H9 (cell line): ENCODE data around the gene NKD2. TPM values are rescaled to one million over a fixed set of nuclear protein-coding genes. Genes with fewer than 3 reads are reported as not detected.

Experiments used
- DNase-seq: peaks from one replicate; pipeline ENCODE4 v3.0.0-alpha.2; 2017
- H2AFZ ChIP-seq: one replicate; pipeline ENCODE4 v1.6.1; 2013; ENCODE audit warnings: mild to moderate bottlenecking, low read length, control low read depth, moderate library complexity
- H2AK5ac ChIP-seq: 2 replicates; pipeline ENCODE4 v1.6.1; 2013; ENCODE audit warnings: low read length, control low read depth, mixed read lengths; ENCODE audit not compliant: insufficient read length
- H2BK120ac ChIP-seq: one replicate; pipeline ENCODE4 v1.6.1; 2013; ENCODE audit warnings: low read depth, mild to moderate bottlenecking, low read length, control low read depth, inconsistent platforms; ENCODE audit not compliant: poor library complexity, severe bottlenecking
- H2BK12ac ChIP-seq: 2 replicates; pipeline ENCODE4 v1.6.1; 2013; ENCODE audit warnings: low read length, control low read depth, mixed read lengths, low read depth; ENCODE audit not compliant: insufficient read length
- H2BK15ac ChIP-seq: 2 replicates; pipeline ENCODE4 v1.6.1; 2013; ENCODE audit warnings: low read depth, low read length, control low read depth
- H2BK20ac ChIP-seq: one replicate; pipeline ENCODE4 v1.6.1; 2013; ENCODE audit warnings: low read depth, mild to moderate bottlenecking, low read length, control low read depth, inconsistent platforms; ENCODE audit not compliant: poor library complexity, severe bottlenecking
- H2BK5ac ChIP-seq: 2 replicates; pipeline ENCODE4 v1.6.1; 2013; ENCODE audit warnings: low read length, control low read depth, mixed read lengths; ENCODE audit not compliant: insufficient read length
- H3K14ac ChIP-seq: 2 replicates; pipeline ENCODE4 v1.6.1; 2013; ENCODE audit warnings: low read length, control low read depth; ENCODE audit not compliant: insufficient read depth
- H3K18ac ChIP-seq: 2 replicates; pipeline ENCODE4 v1.6.1; 2013; ENCODE audit warnings: low read depth, mild to moderate bottlenecking, mixed read lengths, low read length, control low read depth; ENCODE audit not compliant: insufficient read length
- H3K23ac ChIP-seq: 2 replicates; pipeline ENCODE4 v1.6.1; 2013; ENCODE audit warnings: low read length, control low read depth, mixed read lengths, low read depth; ENCODE audit not compliant: insufficient read length
- H3K23me2 ChIP-seq: 2 replicates; pipeline ENCODE4 v1.6.1; 2013; ENCODE audit warnings: low read depth, mild to moderate bottlenecking, mixed read lengths, low read length, control low read depth; ENCODE audit not compliant: insufficient read length, poor library complexity, severe bottlenecking
- H3K27ac ChIP-seq: 2 replicates; pipeline ENCODE4 v1.5.1; 2013; ENCODE audit warnings: low read length, control low read depth, mixed read lengths, low read depth; ENCODE audit not compliant: insufficient read length
- H3K27me3 ChIP-seq: 2 replicates; pipeline ENCODE4 v1.6.1; 2013; ENCODE audit warnings: low read length, control low read depth, inconsistent platforms; ENCODE audit not compliant: insufficient read depth
- H3K4ac ChIP-seq: 2 replicates; pipeline ENCODE4 v1.6.1; 2013; ENCODE audit warnings: low read depth, mild to moderate bottlenecking, control low read depth, inconsistent platforms, low read length, moderate library complexity
- H3K4me1 ChIP-seq: 2 replicates; pipeline ENCODE4 v1.6.1; 2013; ENCODE audit warnings: low read length, control low read depth, inconsistent platforms; ENCODE audit not compliant: insufficient read depth
- H3K4me2 ChIP-seq: 2 replicates; pipeline ENCODE4 v1.6.1; 2013; ENCODE audit warnings: low read length, control low read depth, mixed read lengths; ENCODE audit not compliant: insufficient read length, insufficient read depth
- H3K56ac ChIP-seq: 2 replicates; pipeline ENCODE4 v1.6.1; 2013; ENCODE audit warnings: low read depth, mild to moderate bottlenecking, mixed read lengths, low read length, control low read depth; ENCODE audit not compliant: insufficient read length
- H3K79me1 ChIP-seq: 2 replicates; pipeline ENCODE4 v1.6.1; 2013; ENCODE audit warnings: low read depth, mild to moderate bottlenecking, moderate library complexity, low read length, control low read depth, inconsistent platforms; ENCODE audit not compliant: insufficient read depth, poor library complexity, severe bottlenecking
- H3K79me2 ChIP-seq: 2 replicates; pipeline ENCODE4 v1.6.1; 2013; ENCODE audit warnings: low read length, control low read depth, inconsistent platforms; ENCODE audit not compliant: insufficient read depth
- H3K9ac ChIP-seq: 2 replicates; pipeline ENCODE4 v1.6.1; 2013; ENCODE audit warnings: low read length, control low read depth, mixed read lengths; ENCODE audit not compliant: insufficient read length; ENCODE audit errors: extremely low read depth
- H3K9me3 ChIP-seq: one replicate; pipeline ENCODE4 v1.6.1; 2013; ENCODE audit warnings: low read depth, low read length, inconsistent platforms; ENCODE audit not compliant: control insufficient read depth
- H3T11ph ChIP-seq: one replicate; pipeline ENCODE4 v1.6.1; 2013; ENCODE audit warnings: mild to moderate bottlenecking, low read length, control low read depth, inconsistent platforms
- H4K20me1 ChIP-seq: one replicate; pipeline ENCODE4 v1.6.1; 2013; ENCODE audit not compliant: control insufficient read depth, insufficient read length, insufficient read depth
- H4K5ac ChIP-seq: 2 replicates; pipeline ENCODE4 v1.6.1; 2013; ENCODE audit warnings: low read depth, mild to moderate bottlenecking, mixed read lengths, low read length, control low read depth; ENCODE audit not compliant: insufficient read length
- H4K8ac ChIP-seq: replicated peaks from 2 replicates; pipeline ENCODE4 v1.6.1; 2013; ENCODE audit warnings: low read length, control low read depth, mixed read lengths, low read depth; ENCODE audit not compliant: insufficient read length
- H4K91ac ChIP-seq: 2 replicates; pipeline ENCODE4 v1.6.1; 2013; ENCODE audit warnings: low read depth, mild to moderate bottlenecking, moderate library complexity, mixed read lengths, low read length, control low read depth; ENCODE audit not compliant: insufficient read length
- H3K27ac Mint-ChIP-seq, 3 experiments: 2 replicates in 2 of 3; 3 replicates in 1 of 3; pipeline ENCODE4 v1.8.0; 2020 to 2021; ENCODE audit warnings: mixed read lengths in 3 of 3, mild to moderate bottlenecking in 1 of 3, moderate library complexity in 1 of 3
- H3K27me3 Mint-ChIP-seq: 2 replicates; pipeline ENCODE4 v1.8.0; 2021; ENCODE audit warnings: low read depth, mild to moderate bottlenecking, moderate library complexity, mixed read lengths
- H3K36me3 Mint-ChIP-seq, 3 experiments: 2 replicates in 2 of 3; 3 replicates in 1 of 3; pipeline ENCODE4 v1.8.0; 2020 to 2021; ENCODE audit warnings: low read depth in 3 of 3, mixed read lengths in 3 of 3; ENCODE audit not compliant: insufficient read depth in 1 of 3
- H3K4me1 Mint-ChIP-seq, 2 experiments: 2 replicates each; pipeline ENCODE4 v1.8.0; 2020; ENCODE audit warnings: mixed read lengths in 2 of 2
- H3K4me3 Mint-ChIP-seq, 2 experiments: 2 replicates in 1 of 2; 3 replicates in 1 of 2; pipeline ENCODE4 v1.8.0; 2020 to 2021; ENCODE audit warnings: mild to moderate bottlenecking in 2 of 2, mixed read lengths in 2 of 2, moderate library complexity in 1 of 2
- H3K9me3 Mint-ChIP-seq, 2 experiments: 2 replicates in 1 of 2; 3 replicates in 1 of 2; pipeline ENCODE4 v1.8.0; 2020; ENCODE audit warnings: mild to moderate bottlenecking in 2 of 2, mixed read lengths in 2 of 2, moderate library complexity in 1 of 2
- CTCF ChIP-seq: fragments of 200-600 bp; sonication (generic); conservative IDR thresholded peaks from 3 replicates; pipeline ENCODE4 v1.8.0; 2021; ENCODE audit warnings: antibody characterized with exemption, mild to moderate bottlenecking
- WGBS: extraction: QIAGEN DNeasy Blood & Tissue Kit; methylation state at CpG from one replicate; pipeline ENCODE4 v1.1.7; 2013; ENCODE audit warnings: missing lambda C conversion rate, low lambda C conversion rate, mixed read lengths; ENCODE audit not compliant: insufficient read length; ENCODE audit errors: extremely low coverage; 5-methylcytosine and 5-hydroxymethylcytosine counted together
- total RNA-seq: library from RNA; stranded (reverse); gene quantifications from 2 replicates; pipeline ENCODE4 v1.2.1, GENCODE V29; 2021

NKD2 gene
- total RNA-seq, 1 experiment from 2014 or later: 7.3 TPM

GRCh38 chr5:998246-999031, 10.2 kb upstream of the NKD2 start:
- Histone ChIP-seq H3K56ac (no peak overlapping the region), H2BK5ac (no peak overlapping the region), H2BK15ac (no peak overlapping the region), H3K14ac (no peak overlapping the region; the same call in 1 of the 2 replicates), H3K27ac (no peak overlapping the region), H3K79me2 (no peaks in the 10 kb centered on the region), H3K4ac (no peak overlapping the region), H3K27me3 (no peaks in the 10 kb centered on the region; the same call in 1 of the 2 replicates), H3T11ph (no peak overlapping the region), H3K9ac (no peak overlapping the region), H4K8ac (no peak overlapping the region), H2AK5ac (no peak overlapping the region), H4K20me1 (peaks cover 2% of the 10 kb centered on the region), H4K91ac (no peak overlapping the region), H3K23me2 (no peaks in the 10 kb centered on the region), H3K9me3 (no peaks in the 10 kb centered on the region), H4K5ac (no peak overlapping the region), H3K79me1 (no peaks in the 10 kb centered on the region), H2AFZ (no peak overlapping the region), H3K18ac (no peak overlapping the region), H2BK12ac (no peak overlapping the region), H2BK120ac (no peak overlapping the region), H2BK20ac (no peak overlapping the region), H3K4me2 (no peak overlapping the region), H3K4me1 (no peaks in the 10 kb centered on the region), H3K23ac (no peak overlapping the region)
- Mint-ChIP-seq H3K4me1 (peaks cover 7 to 10% of the 10 kb centered on the region in 2 experiments), H3K27ac (no peak overlapping the region), H3K9me3 (no peaks in the 10 kb centered on the region), H3K27me3 (peaks cover 29% of the 10 kb centered on the region), H3K4me3 (no peak overlapping the region), H3K36me3 (no peaks in the 10 kb centered on the region)
- DNase-seq: no peak
- WGBS: no CpG with 5 or more reads among the region's 12 CpGs
- TF ChIP-seq CTCF: no peak
